Activated naive CD8-positive, alpha-beta T cell treated with anti-CD3 and anti-CD28 coated beads, Interleukin-2, amount 50 U/mL, for 16 hours (primary cell): ENCODE data around the gene RNU4-1.
"Not testable (repeated sequence)": the region's sequence is repeated elsewhere in the genome, so short reads cannot be mapped to it uniquely, and the experiment has no call there.

Experiments used
- DNase-seq: peaks from one replicate; pipeline ENCODE4 v3.0.0-alpha.2; 2020; ENCODE audit warnings: low read depth, low spot score

RNU4-1 gene

DNA sequence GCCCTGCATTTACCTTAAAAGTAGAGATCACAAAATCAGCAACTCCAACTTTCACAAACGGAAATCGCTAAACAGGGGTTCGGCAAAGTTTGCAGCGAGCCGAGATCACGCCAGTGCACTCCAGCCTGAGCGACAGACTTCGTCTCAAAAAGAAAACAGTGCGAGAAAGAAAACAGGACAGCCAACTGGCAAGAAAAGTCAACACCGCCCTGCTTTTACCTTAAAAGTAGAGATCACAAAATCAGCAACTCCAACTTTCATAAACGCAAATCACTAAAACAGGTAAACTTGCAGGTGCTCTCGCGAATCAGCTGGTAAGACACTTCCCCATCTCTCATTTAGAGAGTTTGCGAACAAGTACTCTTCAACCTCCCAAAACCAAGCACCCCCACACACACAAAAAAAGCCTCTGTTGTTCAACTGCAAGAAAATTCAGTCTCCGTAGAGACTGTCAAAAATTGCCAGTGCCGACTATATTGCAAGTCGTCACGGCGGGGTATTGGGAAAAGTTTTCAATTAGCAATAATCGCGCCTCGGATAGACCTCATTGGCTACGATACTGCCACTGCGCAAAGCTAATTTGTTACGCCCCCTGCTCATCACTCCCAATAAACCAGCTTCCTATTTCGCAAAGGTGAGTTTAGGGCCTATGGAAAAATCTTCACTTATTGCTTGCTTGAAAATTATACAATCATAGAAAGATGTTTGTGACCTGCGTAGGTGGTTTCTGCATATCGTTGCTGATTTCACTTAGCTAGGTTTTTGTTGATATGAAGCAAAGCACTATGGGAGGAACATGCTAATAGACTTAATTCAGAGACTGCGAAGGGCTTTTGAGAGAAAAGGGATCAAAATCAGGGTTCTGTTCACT lies at the start of gene RNU4-1:
RNU4-1 (minus strand) TSS at position 577 of the 871 bp plus-strand sequence.
- DNase-seq: peak; percentile 61

DNA sequence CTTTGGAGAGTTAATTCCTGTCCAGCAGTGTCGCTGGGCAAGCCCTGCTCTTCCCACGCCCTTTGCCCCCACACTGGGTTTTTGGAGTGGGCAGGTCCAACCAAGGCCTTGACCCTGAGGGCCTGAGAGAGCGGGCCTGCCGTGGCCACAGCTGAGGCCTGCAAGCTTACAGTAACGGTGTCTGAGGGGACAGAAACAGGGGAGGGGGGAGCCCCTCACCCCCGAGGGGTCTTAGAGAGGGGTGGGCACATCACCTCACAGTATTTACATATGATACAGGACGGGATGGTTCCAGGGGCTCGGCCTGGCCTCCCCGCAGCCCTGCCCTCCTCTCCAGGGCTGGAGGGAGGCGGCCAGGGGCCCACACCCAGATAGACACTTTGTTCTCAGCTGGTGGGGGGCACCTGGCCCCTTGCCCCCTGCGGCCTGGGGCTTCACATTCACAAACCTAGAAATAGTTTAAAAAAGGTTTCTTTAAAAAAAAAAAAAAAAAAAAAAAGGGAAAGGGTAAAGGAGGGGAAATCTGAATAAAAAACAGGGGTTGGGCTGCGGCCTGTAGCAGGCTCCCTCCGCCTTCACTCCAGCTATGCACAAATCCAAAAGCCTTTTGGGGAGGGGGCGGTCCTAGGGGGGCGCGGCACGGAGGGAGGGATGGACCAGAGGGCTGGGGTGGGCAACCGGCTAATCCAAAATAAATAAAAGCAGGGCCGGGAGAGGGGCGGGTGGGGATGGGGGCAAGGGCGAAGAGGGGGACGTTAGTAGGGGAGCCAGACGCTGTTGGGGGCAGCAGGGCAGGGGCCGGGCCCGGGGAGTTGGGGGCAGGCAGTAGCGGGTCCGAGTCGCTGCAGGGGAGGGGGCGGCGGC lies 49.4 kb upstream of the RNU4-1 start:
- DNase-seq: no peak

DNA sequence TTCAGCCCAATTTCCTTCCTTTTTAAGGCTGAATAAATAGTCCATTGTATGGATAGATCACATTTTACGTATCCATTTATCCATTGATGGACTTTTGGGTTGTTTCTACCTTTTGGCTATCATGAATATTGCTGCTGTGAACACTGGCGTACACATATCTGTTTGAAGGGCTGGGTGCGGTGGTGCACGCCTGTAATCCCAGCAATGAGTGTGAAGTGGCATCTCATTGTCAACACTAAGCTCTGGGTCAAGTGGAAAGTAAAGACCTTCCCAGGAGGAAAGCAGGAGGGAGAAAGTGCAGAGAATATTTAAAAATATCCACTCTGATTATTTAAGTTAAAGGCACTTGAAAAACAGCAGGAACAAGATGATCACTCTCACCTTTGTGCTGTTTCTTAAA lies 46.2 kb upstream of the RNU4-1 start:
- DNase-seq: no peak

DNA sequence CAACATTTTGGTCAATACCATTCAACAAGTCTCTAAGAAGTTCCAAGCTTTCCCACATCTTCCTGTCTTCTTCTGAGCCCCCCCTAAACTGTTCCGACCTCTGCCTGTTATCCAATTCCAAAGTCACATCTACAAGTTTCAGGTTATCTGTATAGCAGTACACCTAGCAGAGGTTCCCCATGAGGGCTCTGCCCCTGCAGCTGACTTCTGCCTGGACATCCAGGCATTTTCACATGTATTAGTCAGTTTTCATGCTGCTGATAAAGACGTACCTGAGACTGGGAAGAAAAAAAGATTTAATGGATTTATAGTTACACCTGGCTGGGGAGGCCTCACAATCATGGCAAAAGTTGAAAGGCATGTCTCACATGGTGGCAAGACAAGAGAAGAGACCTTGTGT lies 44.7 kb upstream of the RNU4-1 start:
- no peak for DNase-seq

DNA sequence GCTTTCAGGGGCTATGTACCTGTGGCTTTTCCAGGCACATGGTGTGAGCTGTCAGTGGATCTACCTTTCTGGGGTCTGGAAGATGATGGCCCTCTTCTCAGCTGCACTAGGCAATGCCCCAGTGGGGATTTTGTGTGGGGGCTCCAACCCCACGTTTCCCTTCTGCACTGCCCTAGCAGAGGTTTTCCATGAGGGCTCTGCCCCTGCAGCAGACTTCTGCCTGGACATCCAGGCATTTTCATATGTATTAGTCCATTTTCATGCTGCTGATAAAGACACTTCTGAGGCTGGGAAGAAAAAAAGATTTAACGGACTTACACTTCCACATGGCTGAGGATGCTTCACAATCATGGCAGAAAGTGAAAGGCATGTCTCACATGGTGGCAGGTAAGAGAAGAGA lies 43.4 kb upstream of the RNU4-1 start:
- DNase-seq: not testable (repeated sequence)

DNA sequence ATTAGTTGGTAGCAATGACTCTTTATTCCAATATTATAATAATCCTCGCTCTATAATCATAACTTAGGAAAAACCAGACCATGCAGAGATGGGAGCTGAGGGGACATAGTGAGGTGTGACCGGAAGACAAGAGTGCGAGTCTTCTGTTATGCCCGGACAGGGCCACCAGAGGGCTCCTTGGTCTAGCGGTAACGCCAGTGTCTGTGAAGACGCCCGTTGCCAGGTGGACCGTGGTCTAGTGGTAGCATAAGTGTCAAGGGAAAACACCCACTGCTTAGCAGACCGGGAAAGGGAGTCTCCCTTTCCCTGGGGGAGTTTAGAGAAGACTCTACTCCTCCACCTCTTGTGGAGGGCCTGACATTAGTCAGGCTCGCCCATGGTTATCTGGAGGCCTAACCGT lies 42.4 kb upstream of the RNU4-1 start:
- DNase-seq: not testable (repeated sequence)

DNA sequence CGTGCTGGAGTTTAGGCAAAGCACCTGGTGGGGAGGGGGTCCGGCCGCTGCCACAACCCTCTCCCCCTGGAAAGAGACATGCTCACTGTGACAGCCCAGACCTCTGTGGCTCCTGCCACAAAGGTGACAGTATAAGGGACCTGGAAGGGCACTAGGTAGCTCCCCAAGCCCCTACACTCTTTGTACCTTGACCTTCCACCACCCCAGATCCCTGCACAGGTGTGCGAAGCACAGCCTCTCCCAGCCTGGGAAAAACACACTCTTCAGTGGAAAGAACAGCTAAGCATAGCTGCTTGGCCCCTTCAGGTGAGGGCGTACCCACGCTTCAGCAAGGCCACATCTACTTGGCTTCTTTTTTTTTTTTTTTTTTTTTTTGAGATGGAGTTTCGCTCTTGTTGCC lies 39.5 kb upstream of the RNU4-1 start:
- DNase-seq: no peak

DNA sequence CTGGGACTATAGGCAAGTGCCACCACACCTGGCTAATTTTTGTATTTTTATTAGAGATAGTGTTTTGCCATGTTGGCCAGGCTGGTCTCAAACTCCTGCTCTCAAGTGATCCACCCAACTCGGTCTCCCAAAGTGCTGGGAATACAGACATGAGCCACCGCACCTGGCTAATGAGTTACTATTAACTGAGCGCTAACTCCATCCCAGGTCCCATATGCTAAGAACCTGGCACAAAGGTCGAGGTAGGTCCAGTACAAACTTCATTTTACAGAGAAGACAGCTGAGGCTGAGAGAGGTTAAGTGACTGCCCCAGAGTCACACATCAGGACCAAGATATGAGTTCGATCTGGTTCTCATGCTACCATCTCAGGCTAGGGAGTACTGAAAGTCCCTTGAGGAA lies 39.0 kb upstream of the RNU4-1 start:
- no peak for DNase-seq

DNA sequence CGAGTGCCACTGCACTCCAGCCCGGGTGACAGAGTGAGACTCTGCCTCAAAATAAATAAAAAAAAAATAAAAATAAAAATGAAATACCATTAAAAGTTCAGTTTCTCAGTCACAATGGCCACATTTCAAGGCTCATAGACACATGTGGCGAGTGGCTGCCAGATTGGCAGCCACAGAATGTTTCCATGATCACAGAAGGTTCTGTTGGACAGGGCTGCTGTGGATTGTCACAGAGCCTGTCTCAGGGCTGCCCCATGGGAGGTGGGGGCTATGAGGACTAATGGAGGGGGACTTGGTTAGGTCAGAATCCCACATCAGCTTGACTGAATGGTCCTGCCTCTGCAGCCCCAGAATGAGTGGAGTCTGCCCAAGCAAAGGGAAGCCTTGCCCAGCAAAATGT lies 38.4 kb upstream of the RNU4-1 start:
- no peak for DNase-seq

DNA sequence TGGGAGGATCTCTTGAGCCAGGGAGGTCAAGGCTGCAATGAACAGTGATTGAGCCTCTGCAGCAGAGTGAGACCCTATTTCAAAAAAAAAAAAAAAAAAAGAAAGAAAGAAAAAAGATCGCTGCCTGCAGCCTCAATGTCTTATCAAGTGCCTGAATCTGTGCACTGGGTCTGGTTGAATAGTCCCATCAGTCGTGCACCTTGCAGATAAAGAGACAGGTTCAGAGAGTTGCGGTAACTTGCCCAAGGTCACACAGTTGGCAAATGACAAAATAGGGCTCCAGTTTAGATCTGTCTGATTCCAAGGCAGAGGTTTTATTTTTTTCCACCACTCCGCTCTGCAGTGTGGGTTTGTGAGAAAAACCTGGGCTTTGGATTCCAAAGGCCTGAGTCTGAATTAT lies 35.2 kb upstream of the RNU4-1 start:
- DNase-seq: no peak

DNA sequence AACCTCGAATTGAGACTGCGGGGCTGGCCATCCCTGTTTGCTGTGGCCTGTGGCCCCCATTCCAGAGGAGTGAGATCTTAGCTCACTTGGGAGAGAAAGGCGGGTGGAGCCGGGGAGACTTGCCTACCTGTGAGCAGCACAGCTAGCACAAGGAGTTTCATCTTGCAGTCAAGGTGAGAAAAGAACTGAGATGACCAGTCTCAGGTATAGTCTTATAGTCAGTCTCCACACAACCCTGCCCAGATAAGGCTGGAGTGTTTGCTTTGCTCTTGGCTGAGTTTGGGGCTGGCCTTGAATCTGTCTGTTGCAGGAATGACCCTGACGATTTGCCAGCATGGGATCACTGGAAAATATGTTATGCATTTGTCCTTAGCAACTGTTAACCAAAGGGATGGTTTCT lies 34.6 kb upstream of the RNU4-1 start, which contains the start of gene PLA2G1B:
PLA2G1B (minus strand) TSS at position 187 of the 400 bp plus-strand sequence; CDS start at position 161, 26 bp downstream.
- no peak for DNase-seq

DNA sequence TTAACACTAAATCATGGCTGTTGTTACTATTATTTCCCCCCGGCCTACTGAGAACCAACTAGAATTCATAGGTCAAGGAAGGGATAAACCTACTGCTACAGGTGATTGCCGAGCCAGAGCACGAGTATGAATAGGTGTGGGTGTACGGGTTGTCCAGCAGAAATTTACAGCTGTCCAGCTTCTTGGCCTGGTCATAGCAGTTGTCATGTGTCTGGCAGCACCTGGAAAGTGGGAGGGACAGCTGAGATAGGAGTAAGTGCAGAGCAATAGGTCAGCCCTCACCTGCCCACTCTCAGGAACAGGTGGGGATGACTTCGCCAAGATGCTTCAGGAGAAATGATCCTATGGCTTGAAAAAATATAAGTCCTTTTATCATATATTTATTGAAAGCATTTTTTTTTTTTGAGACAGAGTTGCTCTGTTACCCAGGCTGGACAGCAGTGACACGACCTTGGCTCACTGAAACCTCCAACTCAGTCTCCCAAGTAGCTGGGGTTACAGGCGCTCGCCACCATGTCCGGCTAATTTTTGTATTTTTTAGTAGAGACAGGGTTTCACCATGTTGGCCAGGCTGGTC lies 31.9 kb upstream of the RNU4-1 start:
- no peak for DNase-seq

DNA sequence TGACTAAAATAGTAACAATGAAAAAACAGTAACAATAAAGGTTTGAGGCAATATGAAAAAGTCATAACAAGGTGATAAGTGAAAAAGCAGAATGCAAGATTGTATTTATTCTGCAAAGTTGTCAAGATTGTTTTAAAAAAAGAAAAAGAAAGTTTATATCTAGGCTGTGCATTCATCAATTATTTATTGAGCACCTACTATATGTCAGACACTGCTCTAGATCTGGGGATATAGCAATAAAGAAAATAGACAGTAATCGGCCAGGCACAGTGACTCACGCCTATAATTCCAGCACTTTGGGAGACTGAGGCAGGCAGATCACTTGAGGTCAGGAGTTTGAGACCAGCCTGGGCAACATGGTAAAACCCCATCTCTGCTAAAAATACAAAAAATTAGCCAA lies 30.7 kb upstream of the RNU4-1 start:
- no peak for DNase-seq

DNA sequence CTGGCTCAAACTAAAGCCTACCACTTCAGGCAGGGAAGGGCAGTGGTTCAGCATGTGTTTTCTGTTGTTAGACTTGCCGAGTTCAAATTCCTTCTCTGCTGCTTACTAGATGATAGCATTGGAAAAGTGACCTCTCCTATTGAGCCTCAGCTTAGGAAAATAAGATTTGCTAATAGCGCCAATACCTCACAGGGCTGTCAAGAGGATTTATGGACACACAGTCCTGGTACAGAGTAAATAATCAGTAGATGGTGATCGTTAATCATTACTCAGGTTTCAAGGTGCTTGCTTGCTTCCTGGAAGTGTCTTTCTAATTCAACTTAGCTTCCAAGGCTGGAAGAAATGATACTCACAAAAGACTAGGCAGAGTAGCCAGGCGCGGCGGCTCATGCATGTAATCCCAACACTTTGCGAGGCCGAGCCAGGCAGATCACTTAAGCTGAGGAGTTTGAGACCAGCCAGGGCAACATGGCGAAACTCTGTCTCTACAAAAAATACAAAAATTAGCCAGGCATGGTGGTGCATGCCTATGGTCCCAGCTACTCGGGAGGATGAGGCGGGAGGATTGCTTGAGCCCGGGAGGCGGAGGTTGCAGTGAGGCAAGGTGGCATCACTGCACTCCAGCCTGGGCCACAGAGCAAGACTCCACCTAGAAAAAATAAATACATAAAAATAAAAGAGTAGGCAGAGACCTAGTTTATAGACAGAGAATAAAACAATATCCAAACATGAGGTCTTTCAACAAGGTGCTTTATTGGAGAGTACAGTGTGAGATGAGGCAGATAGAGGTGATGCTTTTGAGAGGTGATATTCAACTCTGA lies 28.6 kb upstream of the RNU4-1 start:
- no peak for DNase-seq

DNA sequence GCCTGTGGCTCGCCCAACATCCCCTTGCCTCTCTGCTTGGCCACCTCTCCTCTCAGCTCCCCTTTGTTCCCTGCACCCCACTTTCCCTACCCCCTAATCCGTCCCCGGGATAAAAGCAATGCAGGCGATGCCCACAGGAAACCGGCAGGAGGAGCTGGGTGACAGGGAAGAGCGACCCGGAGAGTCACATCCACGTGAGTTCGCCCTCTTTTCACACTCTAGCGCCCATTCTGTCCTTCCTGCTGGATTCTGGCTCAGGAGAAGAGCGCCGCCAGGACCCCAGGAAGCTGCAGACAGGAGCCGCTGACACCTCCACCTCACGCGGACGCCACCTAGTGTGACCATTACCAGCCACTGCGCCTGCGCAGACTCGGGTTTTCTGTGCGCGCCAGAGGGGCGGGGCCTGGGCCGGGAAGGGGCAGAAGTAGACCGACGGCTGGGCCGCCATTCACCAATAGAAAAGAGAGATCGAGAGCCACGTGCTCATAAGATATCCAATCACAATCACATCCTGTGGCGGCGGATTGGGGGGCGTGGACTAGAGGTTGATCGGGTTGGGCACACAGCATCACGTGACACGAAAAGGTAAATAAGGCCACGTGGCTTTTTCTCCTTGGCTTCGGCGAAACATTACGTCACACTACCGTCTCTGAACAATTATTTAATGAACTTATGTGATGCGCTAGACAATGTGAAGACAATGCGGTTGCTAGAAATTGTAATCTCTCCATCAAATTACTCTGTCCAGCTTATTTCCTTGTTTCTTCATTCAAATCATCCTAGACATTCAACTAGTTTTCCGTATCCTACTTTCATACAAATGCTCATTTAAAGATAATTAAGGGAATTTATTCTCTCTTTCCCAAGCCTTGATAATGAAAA lies 24.4 kb upstream of the RNU4-1 start:
- DNase-seq: peak; percentile 99

DNA sequence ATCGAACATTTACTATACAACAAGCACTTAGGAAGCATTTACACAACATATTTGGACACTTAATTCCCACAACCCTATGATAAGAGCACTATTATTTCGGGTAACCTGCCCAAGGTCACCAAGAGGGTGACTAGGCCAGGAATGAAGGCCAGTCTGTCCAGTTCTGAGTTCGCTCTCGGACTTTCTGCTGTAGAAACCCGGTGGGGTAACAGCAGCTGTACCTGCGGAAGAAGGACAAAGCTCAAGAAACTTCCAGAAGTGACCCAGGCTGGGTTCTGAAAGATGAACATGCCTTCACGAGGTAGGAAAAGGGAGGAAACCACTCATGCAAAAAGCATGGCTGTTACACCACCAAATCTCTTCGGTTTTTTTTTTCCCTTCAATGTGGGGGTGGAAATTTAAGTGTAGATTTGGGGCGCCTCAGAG lies 23.8 kb upstream of the RNU4-1 start:
- no peak for DNase-seq

DNA sequence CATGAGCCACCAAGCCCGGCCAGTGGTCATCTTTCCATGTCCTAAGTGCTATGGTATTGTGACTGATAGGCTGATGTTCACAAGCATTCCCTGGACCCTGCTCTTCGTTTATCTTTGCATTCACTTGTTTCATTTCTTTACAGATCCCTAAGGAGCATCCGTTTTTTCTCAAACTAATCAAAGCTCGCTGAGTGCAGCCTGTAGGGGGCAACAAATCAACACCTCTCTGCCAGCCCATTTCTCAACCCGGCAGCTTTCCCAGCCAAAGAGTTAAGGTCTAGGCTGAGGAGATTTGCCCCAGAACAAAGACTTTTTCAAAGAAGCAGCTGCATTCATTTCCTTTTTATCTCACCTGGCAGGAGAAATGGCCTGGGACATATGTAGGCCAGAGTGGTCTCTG lies 21.2 kb upstream of the RNU4-1 start:
- no peak for DNase-seq

DNA sequence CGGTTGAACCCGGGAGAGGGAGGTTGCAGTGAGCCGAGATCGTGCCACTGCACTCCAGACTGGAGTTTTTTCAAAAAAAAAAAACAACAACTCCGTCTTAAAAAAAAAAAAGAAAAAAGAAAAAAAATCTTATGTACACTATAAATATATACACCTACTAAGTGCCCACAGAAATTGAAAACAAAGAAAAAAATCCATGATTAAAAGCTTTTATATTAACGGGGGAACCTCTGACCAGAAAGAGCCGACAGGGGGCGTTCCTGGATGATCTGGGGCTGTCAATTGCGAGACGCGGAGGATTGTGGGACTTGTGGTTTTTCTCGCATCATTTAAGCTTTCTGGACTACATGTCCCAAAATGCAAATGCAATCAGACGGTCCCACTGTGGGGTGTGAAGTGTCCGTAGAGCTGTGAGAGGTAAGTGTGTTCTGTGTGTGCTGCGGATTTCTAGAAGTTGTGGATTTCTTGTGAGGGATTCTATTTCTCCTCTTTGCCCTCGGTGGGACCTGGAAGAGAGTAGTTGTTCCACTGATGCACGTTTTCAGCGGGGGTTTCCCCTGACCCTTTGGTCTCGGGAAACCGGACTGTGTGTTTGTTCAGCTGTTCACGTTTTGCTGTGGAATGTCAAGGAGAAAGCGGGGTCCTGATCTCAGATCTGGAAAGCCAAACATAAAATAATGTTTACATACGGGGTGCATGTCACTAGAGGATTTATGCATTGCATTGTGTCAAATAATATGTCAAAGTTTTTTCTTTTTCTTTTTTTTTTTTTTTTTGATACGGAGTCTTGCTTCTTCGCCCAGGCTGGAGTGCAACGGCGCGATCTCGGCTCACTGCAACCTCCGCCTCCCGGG lies 9.2 kb upstream of the RNU4-1 start, which contains the start of gene SIRT4:
SIRT4 (plus strand) TSS at position 360 of the 854 bp plus-strand sequence. CDS start 1,241 bp downstream, outside the sequence.
- DNase-seq: peak; percentile 72

DNA sequence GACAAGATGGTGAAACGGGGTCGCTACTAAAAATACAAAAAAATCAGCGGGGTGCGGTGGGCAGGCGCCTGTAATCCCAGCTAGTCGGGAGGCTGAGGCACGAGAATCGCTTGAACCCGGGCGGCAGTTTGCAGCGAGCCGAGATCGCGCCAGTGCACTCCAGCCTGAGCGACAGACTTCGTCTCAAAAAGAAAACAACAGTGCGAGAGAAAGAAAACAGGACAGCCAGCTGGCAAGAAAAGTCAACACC lies 701 bp downstream of the RNU4-1 start:
- no peak for DNase-seq
